RWPE2 (cell line): ENCODE data around the gene FAM53C.

Experiments used
- ATAC-seq: fragments of 200-7000 bp; cut with Tn5 transposase; 3 replicates; pipeline ENCODE4 v1.9.1; 2021; ENCODE audit warnings: low read depth
- DNase-seq: peaks from one replicate; pipeline ENCODE4 v3.0.0-alpha.2; 2020; ENCODE audit warnings: low spot score
- H3K27ac ChIP-seq: fragments of 450-650 bp; 2 replicates; pipeline ENCODE4 v1.5.1; 2017; ENCODE audit warnings: mild to moderate bottlenecking; ENCODE audit not compliant: poor library complexity, severe bottlenecking
- H3K27me3 ChIP-seq: fragments of 250-450 bp; sonication (Bioruptor Pico); 2 replicates; pipeline ENCODE4 v1.5.1; 2021; ENCODE audit warnings: mild to moderate bottlenecking, moderate library complexity; ENCODE audit not compliant: insufficient read depth, poor library complexity, severe bottlenecking
- H3K36me3 ChIP-seq: fragments of 250-450 bp; sonication (Bioruptor Pico); 2 replicates; pipeline ENCODE4 v1.5.1; 2020; ENCODE audit warnings: low read depth, mild to moderate bottlenecking, moderate library complexity
- H3K4me1 ChIP-seq: fragments of 250-450 bp; sonication (Bioruptor Pico); 2 replicates; pipeline ENCODE4 v1.5.1; 2021; ENCODE audit warnings: mild to moderate bottlenecking, moderate library complexity; ENCODE audit not compliant: insufficient read depth, poor library complexity, severe bottlenecking
- H3K4me3 ChIP-seq: fragments of 250-450 bp; sonication (Bioruptor Pico); 2 replicates; pipeline ENCODE4 v1.5.1; 2021; ENCODE audit warnings: mild to moderate bottlenecking, moderate library complexity; ENCODE audit not compliant: severe bottlenecking
- H3K9me3 ChIP-seq: fragments of 250-450 bp; sonication (Bioruptor Pico); 2 replicates; pipeline ENCODE4 v1.5.1; 2021; ENCODE audit warnings: mild to moderate bottlenecking, moderate library complexity; ENCODE audit not compliant: severe bottlenecking
- CTCF ChIP-seq: fragments of 450-650 bp; IDR thresholded peaks from one replicate; pipeline ENCODE4 v1.5.1; 2017; ENCODE audit warnings: mild to moderate bottlenecking, moderate library complexity; ENCODE audit not compliant: poor library complexity, severe bottlenecking

The FAM53C gene

GRCh38 chr5:138336952-138337684, 948 bp upstream of the FAM53C start:
- DNase-seq, result no peak
- H3K36me3 ChIP-seq, result peaks cover 26% of the 10 kb centered on the region
- H3K4me1 ChIP-seq, result no peaks in the 10 kb centered on the region
- H3K9me3 ChIP-seq, result no peaks in the 10 kb centered on the region
- no peaks in the 10 kb centered on the region for H3K27me3 ChIP-seq
- peak overlapping the region; percentile 43 for H3K27ac ChIP-seq
- H3K4me3 ChIP-seq, result peak overlapping the region; percentile 52
- no peak for TF ChIP-seq CTCF
- peak; percentile 2 for ATAC-seq

GRCh38 chr5:138338411-138339090, 485 bp downstream of the FAM53C start:
- peaks cover 35% of the 10 kb centered on the region for H3K36me3 ChIP-seq
- DNase-seq (no peak), ATAC-seq (peak; percentile 0; the same call in 1 of the 3 replicates)
- no peaks in the 10 kb centered on the region for H3K27me3 ChIP-seq
- H3K4me1 ChIP-seq, result no peaks in the 10 kb centered on the region
- peak overlapping the region; percentile 43 for H3K27ac ChIP-seq
- peak overlapping the region; percentile 52 for H3K4me3 ChIP-seq
- no peak for TF ChIP-seq CTCF
- no peaks in the 10 kb centered on the region for H3K9me3 ChIP-seq

GRCh38 chr5:138339091-138339456, 1.0 kb downstream of the FAM53C start:
- H3K27ac ChIP-seq, result peak overlapping the region; percentile 43
- TF ChIP-seq CTCF, result no peak
- 0 out of 3 replicates have a peak, but pooled peaks have one; percentile 2 for ATAC-seq
- DNase-seq, result no peak
- H3K27me3 ChIP-seq, result no peaks in the 10 kb centered on the region
- peaks cover 40% of the 10 kb centered on the region for H3K36me3 ChIP-seq
- H3K4me3 ChIP-seq, result peak overlapping the region; percentile 52
- H3K9me3 ChIP-seq, result no peaks in the 10 kb centered on the region
- H3K4me1 ChIP-seq, result no peaks in the 10 kb centered on the region

GRCh38 chr5:138339464-138339863, 1.4 kb downstream of the FAM53C start:
- TF ChIP-seq CTCF, result no peak
- H3K27ac ChIP-seq, result peak overlapping the region; percentile 43
- ATAC-seq (no peak), DNase-seq (no peak)
- H3K27me3 ChIP-seq, result no peaks in the 10 kb centered on the region
- peaks cover 44% of the 10 kb centered on the region for H3K36me3 ChIP-seq
- peak overlapping the region; percentile 52 for H3K4me3 ChIP-seq
- H3K4me1 ChIP-seq, result no peaks in the 10 kb centered on the region
- no peaks in the 10 kb centered on the region for H3K9me3 ChIP-seq

GRCh38 chr5:138340008-138340407, 1.9 kb downstream of the FAM53C start:
- no peak overlapping the region for H3K27ac ChIP-seq
- no peak overlapping the region for H3K4me3 ChIP-seq
- peaks cover 48% of the 10 kb centered on the region for H3K36me3 ChIP-seq
- no peaks in the 10 kb centered on the region for H3K27me3 ChIP-seq
- H3K9me3 ChIP-seq, result no peaks in the 10 kb centered on the region
- ATAC-seq, result no peak
- H3K4me1 ChIP-seq, result no peaks in the 10 kb centered on the region
- DNase-seq, result no peak
- TF ChIP-seq CTCF, result no peak
